Omental fat pad (tissue), 4 donors: Measurements from ENCODE around the gene PSTPIP1. TPM values are rescaled to one million over a fixed set of nuclear protein-coding genes. Genes with fewer than 3 reads are reported as not detected.

Experiments
- small RNA-seq: library from RNA; depleted of rRNA; stranded (forward); fragments of <200 nt; gene quantifications from one replicate; pipeline ENCODE3, GENCODE V24; 2016
- total RNA-seq, 4 donors: library from RNA; depleted of rRNA; stranded (reverse); fragments of >200 nt; gene quantifications; one replicate each; pipeline ENCODE4 v1.1.0, GENCODE V29; 2016

The PSTPIP1 gene
- total RNA-seq, 4 donors from 2014 or later = 6.3 to 38.5 (median 15.1) TPM

Small RNA genes within 50 kb of the gene (small RNA-seq; reads per million reads assigned to genes)
- not detected for gene RN7SL278P

Other genes with a start within 250 kb of the PSTPIP1 start
- 10 to 100 TPM; 11.2 to 33.4 (median 22.6) TPM for gene SCAPER, start 89.8 kb upstream of the PSTPIP1 start, total RNA-seq
- gene RCN2, start 63.4 kb upstream of the PSTPIP1 start, total RNA-seq = 10 to 100 TPM; 26.0 to 43.0 (median 33.0) TPM
- 1,000 to 10,000 TPM in 2 of 4 donors, 100 to 1,000 TPM in 2; 218 to 1,125 (median 697) TPM for gene TSPAN3, start 76.0 kb downstream of the PSTPIP1 start, total RNA-seq